HG03354 (cell line): ENCODE results near the gene KCNE2.
"Not testable (repeated sequence)": the region's sequence is repeated elsewhere in the genome, so short reads cannot be mapped to it uniquely, and the experiment has no call there.

ENCODE experiments used
- ATAC-seq: cut with Tn5 transposase; IDR thresholded peaks from one replicate; pipeline ENCODE4 v1.9.1; 2021; ENCODE audit warnings: mild to moderate bottlenecking; ENCODE audit not compliant: unreplicated experiment, poor library complexity, severe bottlenecking

Gene KCNE2

GRCh38 chr21:34404742-34405141, 40.9 kb downstream of the KCNE2 start:
- ATAC-seq: not testable (repeated sequence)

- not testable (repeated sequence) for ATAC-seq
These were observed 41.9 kb downstream of the KCNE2 start for GRCh38 chr21:34405686-34406085.

- not testable (repeated sequence) for ATAC-seq
These were observed 42.3 kb downstream of the KCNE2 start for GRCh38 chr21:34406102-34406501.

- ATAC-seq: not testable (repeated sequence)
These were observed 42.9 kb downstream of the KCNE2 start for GRCh38 chr21:34406676-34407075.

GRCh38 chr21:34407294-34407693, 43.5 kb downstream of the KCNE2 start:
- ATAC-seq: not testable (repeated sequence)

GRCh38 chr21:34417448-34418077, 53.8 kb downstream of the KCNE2 start:
- ATAC-seq: not testable (repeated sequence)
